Activated T-cell treated with anti-CD3 and anti-CD28 coated beads, Interleukin-2, amount 50 U/mL, for 1 hour (primary cell): ENCODE data around the gene KCNJ5.

ENCODE experiments used
- DNase-seq: peaks from one replicate; pipeline ENCODE4 v3.0.0-alpha.2; 2020

Gene KCNJ5

DNA sequence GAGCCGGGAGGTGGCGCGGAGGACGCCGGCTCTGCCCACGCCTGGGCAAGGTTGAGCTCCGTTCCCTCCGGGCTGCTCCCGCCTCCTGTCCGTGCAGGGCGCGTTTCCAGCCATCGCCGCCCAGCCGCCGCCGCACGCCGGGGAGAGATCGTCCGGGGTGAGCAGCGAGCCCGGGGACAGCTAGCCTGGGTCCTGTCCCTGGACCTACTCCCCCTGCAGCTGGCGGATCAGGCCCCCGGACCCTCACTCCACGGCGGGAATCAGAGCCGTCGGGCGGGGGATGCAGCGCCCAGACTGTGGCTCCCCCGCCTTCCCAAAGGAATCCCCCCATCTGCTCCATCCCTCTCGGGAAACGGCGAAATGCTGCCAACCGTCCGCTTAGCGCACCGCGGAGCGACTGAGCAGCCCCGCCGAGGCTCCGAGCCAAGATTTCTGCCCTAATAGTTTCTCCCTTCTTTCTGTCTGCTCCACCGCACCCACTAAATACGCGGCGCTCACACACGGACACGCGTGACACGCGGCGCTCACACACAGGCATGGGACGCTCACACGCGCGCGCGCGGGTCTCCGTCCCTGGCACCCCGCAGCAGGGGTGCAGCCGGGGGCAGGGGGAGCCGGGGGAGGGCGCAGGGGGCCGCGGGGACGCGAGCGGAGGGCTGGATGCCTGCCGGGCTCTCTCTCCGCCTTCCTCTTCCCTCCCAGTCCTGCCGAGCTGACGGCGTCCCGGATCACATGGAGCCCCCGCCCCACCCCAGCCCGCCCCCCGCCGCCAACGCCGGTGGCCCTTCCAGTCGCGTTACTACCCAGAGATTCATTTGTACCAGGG lies at the start of gene KCNJ5:
KCNJ5 (plus strand) TSS at position 814 of the 826 bp plus-strand sequence. CDS start 19,918 bp downstream, outside the sequence.
- peak; percentile 27 for DNase-seq

- no peak for DNase-seq
These were observed 49.6 kb upstream of the KCNJ5 start for GRCh38 chr11:128841461-128842072.

DNA sequence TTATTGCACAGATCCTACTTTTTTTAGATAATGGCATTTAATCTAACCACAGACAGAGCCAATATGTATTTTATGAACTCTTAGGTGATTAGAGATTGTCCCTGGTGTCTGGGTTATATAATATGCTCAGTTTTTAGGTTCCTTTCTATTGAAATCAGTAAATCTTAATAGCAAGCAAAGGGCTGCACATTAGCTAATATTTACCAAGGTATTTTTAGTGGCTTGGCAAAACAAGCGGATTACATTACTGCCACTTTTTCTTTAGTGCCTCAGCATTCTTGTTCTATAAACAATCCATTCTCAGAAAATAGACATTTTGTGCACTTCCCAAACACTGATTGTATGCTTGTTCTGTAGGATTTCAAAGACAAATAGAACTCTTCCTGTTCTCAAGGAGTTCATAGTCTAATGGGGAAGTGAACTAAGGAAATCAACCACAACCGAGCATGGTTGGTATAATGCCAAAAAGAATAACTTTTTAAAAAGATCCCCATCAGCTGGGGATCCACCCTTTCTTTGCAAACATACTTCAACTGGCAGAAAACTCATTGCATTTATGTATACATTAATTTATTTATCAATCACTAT lies 47.9 kb upstream of the KCNJ5 start:
- no peak for DNase-seq

GRCh38 chr11:128845334-128845780 lies 45.8 kb upstream of the KCNJ5 start:
- no peak for DNase-seq

- no peak for DNase-seq
These were observed 44.2 kb upstream of the KCNJ5 start for GRCh38 chr11:128846985-128847384.

GRCh38 chr11:128848815-128849455 lies 42.2 kb upstream of the KCNJ5 start:
- peak; percentile 67 for DNase-seq

DNA sequence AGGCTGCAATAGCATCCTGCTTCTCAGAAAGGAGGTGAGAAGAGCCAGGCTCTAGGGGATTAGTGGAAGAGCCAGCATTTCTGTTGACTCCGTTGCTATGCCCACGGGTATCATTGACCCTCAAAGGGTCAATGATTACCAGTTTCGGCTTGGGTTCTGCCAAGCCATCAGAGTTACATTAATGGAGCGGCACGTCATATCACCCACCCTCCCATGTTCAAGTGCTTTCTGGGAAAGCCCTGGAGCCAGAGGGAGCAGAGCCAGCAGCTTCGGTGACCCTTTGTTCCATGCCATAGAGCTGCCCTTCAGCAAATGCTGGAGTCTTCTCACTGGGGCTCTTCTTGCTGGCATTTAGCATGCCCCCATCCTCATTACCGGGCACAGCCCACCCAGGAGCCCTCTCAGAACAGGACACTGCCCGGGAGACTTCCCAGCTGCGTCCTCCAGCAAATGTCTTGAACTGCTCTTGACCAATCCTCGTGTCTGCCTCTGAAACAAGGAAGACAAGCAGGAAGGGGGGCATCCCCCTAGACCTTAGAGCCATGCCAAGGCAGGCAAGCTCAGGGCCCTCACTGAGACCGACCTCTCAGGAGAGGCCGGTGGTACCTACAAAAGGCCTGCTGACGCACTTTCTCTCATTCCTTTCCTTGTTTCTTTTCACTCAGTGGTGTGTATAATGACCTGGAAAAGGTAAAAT lies 38.7 kb upstream of the KCNJ5 start:
- DNase-seq = no peak

GRCh38 chr11:128853559-128853958 lies 37.6 kb upstream of the KCNJ5 start:
- no peak for DNase-seq

DNA sequence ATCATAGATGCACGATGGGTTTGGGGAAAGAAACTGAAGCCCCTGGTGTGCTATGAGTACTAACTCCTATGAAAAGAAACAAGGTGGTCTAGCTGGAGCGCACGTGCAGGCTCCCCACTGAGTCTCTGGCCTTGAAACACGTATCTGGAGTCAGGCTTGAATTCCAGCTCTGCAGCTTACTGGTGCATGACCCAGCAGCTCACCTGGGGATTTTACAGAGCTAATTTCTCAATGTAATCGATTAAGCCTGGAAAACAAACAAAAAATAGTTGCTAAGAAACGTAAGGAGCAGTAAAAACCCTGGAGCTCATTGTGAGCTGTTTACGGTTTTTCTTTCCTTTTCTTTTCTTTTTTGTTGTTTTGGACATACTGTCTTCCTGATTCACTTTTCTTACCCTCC lies 36.3 kb upstream of the KCNJ5 start:
- no peak for DNase-seq

- DNase-seq = no peak
These were observed 34.9 kb upstream of the KCNJ5 start for GRCh38 chr11:128856241-128856640.

DNA sequence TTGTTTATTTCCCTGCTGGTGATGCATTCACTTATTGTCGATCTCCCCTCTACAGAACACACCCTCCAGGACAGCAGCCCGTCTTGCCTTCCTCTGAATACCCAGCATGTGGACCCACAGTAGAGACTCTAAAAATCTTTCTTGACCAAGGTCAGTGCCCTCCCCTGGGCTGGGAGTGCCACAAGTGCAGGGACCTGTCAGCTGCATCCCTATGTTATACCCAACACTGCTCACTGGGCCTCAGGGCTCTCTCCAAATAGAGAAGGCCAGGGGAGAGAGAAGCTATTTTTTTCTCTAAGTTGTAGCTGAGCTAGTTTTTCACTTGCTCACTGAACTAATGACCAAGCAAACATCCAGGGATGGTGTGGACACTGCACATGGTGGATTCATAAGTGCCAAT lies 33.8 kb upstream of the KCNJ5 start:
- no peak for DNase-seq

DNA sequence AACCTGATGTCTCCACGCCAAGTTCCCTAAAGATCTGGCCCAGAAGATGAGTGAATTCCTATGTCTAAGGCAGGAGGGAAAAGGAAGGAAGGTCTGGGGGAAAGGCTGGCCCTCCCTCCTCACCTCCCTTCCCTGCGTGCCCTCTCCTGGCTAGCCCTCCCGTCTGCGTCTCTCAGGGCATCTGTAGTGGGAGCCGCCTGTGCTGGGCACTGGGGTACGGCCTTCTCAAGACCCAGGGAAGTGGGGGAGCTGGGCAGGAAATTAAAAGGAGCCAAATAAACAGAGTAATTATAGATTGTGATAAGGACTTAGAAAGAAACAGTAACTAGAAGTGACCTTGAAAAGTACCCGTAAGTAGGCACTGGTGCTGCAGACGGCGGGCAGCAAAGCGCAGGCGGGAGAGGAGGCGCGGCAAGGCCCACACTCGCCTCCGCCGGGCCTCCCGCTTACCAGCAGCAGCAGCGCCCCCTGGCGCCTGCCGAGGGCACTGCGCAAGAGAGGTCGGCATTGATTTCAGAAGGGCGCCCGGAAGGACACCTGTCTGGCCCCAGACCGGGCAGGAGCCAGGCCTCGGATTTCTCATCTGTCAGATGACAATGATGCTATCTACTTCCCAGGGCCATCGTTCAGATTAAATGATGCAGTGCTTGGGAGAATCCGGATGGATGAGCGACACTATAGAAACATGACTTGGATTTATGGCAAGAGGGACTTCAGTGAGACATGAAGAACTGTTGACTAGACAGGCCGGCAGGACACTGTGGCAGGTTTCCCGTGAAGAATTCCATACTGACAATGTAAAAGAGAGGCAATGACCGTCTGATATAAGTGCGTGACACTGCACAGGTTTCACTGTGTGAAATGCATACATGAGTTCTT lies 31.4 kb upstream of the KCNJ5 start:
- DNase-seq = peak; percentile 77

DNA sequence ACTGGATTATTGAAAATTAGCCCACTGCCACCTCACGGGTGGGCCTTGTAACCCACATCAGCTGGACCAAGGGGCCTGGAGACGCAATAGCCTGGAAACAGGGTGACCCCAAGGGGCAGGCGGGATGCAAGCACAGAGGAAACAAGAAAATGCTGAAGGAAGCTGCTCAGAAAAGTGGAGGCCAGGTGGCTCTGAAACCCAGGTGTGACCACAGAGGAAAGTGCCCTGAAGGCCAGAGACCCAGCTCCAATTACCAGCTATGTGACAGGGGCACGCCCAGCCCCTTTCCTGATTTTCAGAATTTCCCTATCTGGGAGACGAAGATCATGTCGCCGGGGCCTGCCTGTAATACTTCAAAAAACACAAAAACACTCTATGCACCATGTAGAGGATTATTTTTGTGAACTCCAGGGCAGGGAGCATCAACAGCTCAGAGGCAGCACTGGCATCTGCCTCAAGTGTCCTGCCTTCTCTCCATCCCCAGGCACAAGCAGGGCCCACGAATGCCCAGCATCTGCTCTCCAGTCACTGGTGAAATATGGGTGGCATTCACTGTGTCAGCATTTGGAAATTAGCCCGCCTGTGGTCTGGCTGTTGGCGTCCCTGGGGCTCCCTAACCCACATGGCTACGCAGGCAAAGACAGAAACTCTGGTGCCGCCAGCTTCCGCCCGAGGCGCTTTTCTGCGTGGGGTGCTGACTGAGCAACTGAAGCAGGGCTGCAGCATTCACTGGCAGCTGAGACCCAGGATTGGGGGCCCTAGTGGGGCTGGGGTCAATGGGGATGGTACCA lies 30.4 kb upstream of the KCNJ5 start:
- no peak for DNase-seq

- DNase-seq = no peak
These were observed 28.8 kb upstream of the KCNJ5 start for GRCh38 chr11:128862406-128862805.

- DNase-seq = no peak
These were observed 28.1 kb upstream of the KCNJ5 start for GRCh38 chr11:128862908-128863660.

- DNase-seq = no peak
These were observed 25.7 kb upstream of the KCNJ5 start for GRCh38 chr11:128865490-128865889.

- DNase-seq = no peak
These were observed 23.9 kb upstream of the KCNJ5 start, which contains the start of gene KCNJ1 for GRCh38 chr11:128867277-128867676. Gene KCNJ1, minus strand, starts transcription at chr11:128867296. Its CDS starts 27,053 bp downstream, at chr11:128840243.

- DNase-seq = no peak
These were observed 22.1 kb upstream of the KCNJ5 start for GRCh38 chr11:128868841-128869671.

GRCh38 chr11:128871168-128871610 lies 20.0 kb upstream of the KCNJ5 start:
- no peak for DNase-seq
